Stimulated activated naive CD8-positive, alpha-beta T cell treated with anti-CD3 and anti-CD28 coated beads, Interleukin-15, Interleukin-2, amounts not matched to agents 100 ng/mL and 50 ng/mL, for 24 hours (primary cell): Measurements from ENCODE around the gene NINJ1.
"Not testable (repeated sequence)": the region's sequence is repeated elsewhere in the genome, so short reads cannot be mapped to it uniquely, and the experiment has no call there.

Source experiments
- H3K27ac Mint-ChIP-seq: one replicate; pipeline ENCODE4 v1.8.0; 2021; ENCODE audit warnings: mild to moderate bottlenecking, mixed read lengths
- H3K27me3 Mint-ChIP-seq: one replicate; pipeline ENCODE4 v1.8.0; 2021; ENCODE audit warnings: mixed read lengths
- H3K36me3 Mint-ChIP-seq: one replicate; pipeline ENCODE4 v1.8.0; 2021; ENCODE audit warnings: low read depth, mixed read lengths
- H3K4me1 Mint-ChIP-seq: one replicate; pipeline ENCODE4 v1.8.0; 2021; ENCODE audit warnings: low read depth, mixed read lengths
- H3K4me3 Mint-ChIP-seq: one replicate; pipeline ENCODE4 v1.8.0; 2021; ENCODE audit warnings: mild to moderate bottlenecking, mixed read lengths
- H3K9me3 Mint-ChIP-seq: one replicate; pipeline ENCODE4 v1.8.0; 2021; ENCODE audit warnings: mixed read lengths

NINJ1 gene

GRCh38 chr9:93111001-93111370 is 23.1 kb downstream of the NINJ1 start:
- Mint-ChIP-seq H3K27me3 (no peaks in the 10 kb centered on the region), H3K36me3 (peaks cover 10% of the 10 kb centered on the region), H3K9me3 (peaks cover 1% of the 10 kb centered on the region), H3K27ac (peak overlapping the region; percentile 29), H3K4me1 (peaks cover 49% of the 10 kb centered on the region), H3K4me3 (no peak overlapping the region)

- H3K9me3 Mint-ChIP-seq = peaks cover 6% of the 10 kb centered on the region
- no peak overlapping the region for H3K4me3 Mint-ChIP-seq
- H3K36me3 Mint-ChIP-seq = peaks cover 16% of the 10 kb centered on the region
- H3K27me3 Mint-ChIP-seq = no peaks in the 10 kb centered on the region
- H3K4me1 Mint-ChIP-seq = peaks cover 55% of the 10 kb centered on the region
- no peak overlapping the region for H3K27ac Mint-ChIP-seq
These were observed 23.7 kb downstream of the NINJ1 start for GRCh38 chr9:93110311-93110855.

- H3K4me1 Mint-ChIP-seq = peaks cover 64% of the 10 kb centered on the region
- H3K36me3 Mint-ChIP-seq = peaks cover 32% of the 10 kb centered on the region
- H3K4me3 Mint-ChIP-seq = no peak overlapping the region
- H3K27me3 Mint-ChIP-seq = no peaks in the 10 kb centered on the region
- no peak overlapping the region for H3K27ac Mint-ChIP-seq
- peaks cover 9% of the 10 kb centered on the region for H3K9me3 Mint-ChIP-seq
These were observed 25.6 kb downstream of the NINJ1 start for GRCh38 chr9:93108291-93109041.

GRCh38 chr9:93107825-93108161 is 26.3 kb downstream of the NINJ1 start:
- peaks cover 10% of the 10 kb centered on the region for H3K9me3 Mint-ChIP-seq
- peaks cover 34% of the 10 kb centered on the region for H3K36me3 Mint-ChIP-seq
- H3K27ac Mint-ChIP-seq = no peak overlapping the region
- no peaks in the 10 kb centered on the region for H3K27me3 Mint-ChIP-seq
- H3K4me3 Mint-ChIP-seq = no peak overlapping the region
- H3K4me1 Mint-ChIP-seq = peaks cover 71% of the 10 kb centered on the region

GRCh38 chr9:93107151-93107824 is 26.8 kb downstream of the NINJ1 start:
- Mint-ChIP-seq H3K4me3 (no peak overlapping the region), H3K27ac (no peak overlapping the region)

GRCh38 chr9:93105620-93106019 is 28.4 kb downstream of the NINJ1 start:
- Mint-ChIP-seq H3K27ac (peak overlapping the region; percentile 59), H3K27me3 (no peaks in the 10 kb centered on the region), H3K4me1 (peaks cover 78% of the 10 kb centered on the region), H3K4me3 (no peak overlapping the region), H3K9me3 (peaks cover 10% of the 10 kb centered on the region), H3K36me3 (peaks cover 32% of the 10 kb centered on the region)

More at GRCh38 chr9:93107151-93107824, 26.8 kb downstream of the NINJ1 start:
- H3K4me1 Mint-ChIP-seq = peaks cover 76% of the 10 kb centered on the region
- peaks cover 34% of the 10 kb centered on the region for H3K36me3 Mint-ChIP-seq
- no peaks in the 10 kb centered on the region for H3K27me3 Mint-ChIP-seq
- peaks cover 10% of the 10 kb centered on the region for H3K9me3 Mint-ChIP-seq

- H3K36me3 Mint-ChIP-seq = peaks cover 30% of the 10 kb centered on the region
- not testable (repeated sequence) for H3K27ac Mint-ChIP-seq, H3K4me3 Mint-ChIP-seq, H3K9me3 Mint-ChIP-seq, H3K27me3 Mint-ChIP-seq
- H3K4me1 Mint-ChIP-seq = peaks cover 79% of the 10 kb centered on the region
These were observed 33.0 kb downstream of the NINJ1 start for GRCh38 chr9:93101086-93101485.

GRCh38 chr9:93100276-93100636 is 33.8 kb downstream of the NINJ1 start:
- no peak overlapping the region for H3K4me3 Mint-ChIP-seq
- H3K36me3 Mint-ChIP-seq = peaks cover 24% of the 10 kb centered on the region
- peaks cover 72% of the 10 kb centered on the region for H3K4me1 Mint-ChIP-seq
- no peaks in the 10 kb centered on the region for H3K27me3 Mint-ChIP-seq
- no peak overlapping the region for H3K27ac Mint-ChIP-seq
- peaks cover 3% of the 10 kb centered on the region for H3K9me3 Mint-ChIP-seq

GRCh38 chr9:93099551-93100275 is 34.3 kb downstream of the NINJ1 start:
- peaks cover 3% of the 10 kb centered on the region for H3K9me3 Mint-ChIP-seq
- H3K36me3 Mint-ChIP-seq = peaks cover 20% of the 10 kb centered on the region
- H3K4me3 Mint-ChIP-seq = peak overlapping the region; percentile 30
- peaks cover 72% of the 10 kb centered on the region for H3K4me1 Mint-ChIP-seq
- peak overlapping the region; percentile 9 for H3K27ac Mint-ChIP-seq
- H3K27me3 Mint-ChIP-seq = no peaks in the 10 kb centered on the region

GRCh38 chr9:93098236-93098946 is 35.7 kb downstream of the NINJ1 start:
- peaks cover 8% of the 10 kb centered on the region for H3K36me3 Mint-ChIP-seq
- H3K4me3 Mint-ChIP-seq = peak overlapping the region; percentile 89
- H3K9me3 Mint-ChIP-seq = peaks cover under 1% of the 10 kb centered on the region
- H3K27ac Mint-ChIP-seq = peak overlapping the region; percentile 57
- H3K27me3 Mint-ChIP-seq = no peaks in the 10 kb centered on the region
- H3K4me1 Mint-ChIP-seq = peaks cover 76% of the 10 kb centered on the region

GRCh38 chr9:93097511-93098201 is 36.4 kb downstream of the NINJ1 start:
- Mint-ChIP-seq H3K4me1 (peaks cover 76% of the 10 kb centered on the region), H3K27me3 (no peaks in the 10 kb centered on the region), H3K4me3 (peak overlapping the region; percentile 89), H3K36me3 (peaks cover 6% of the 10 kb centered on the region), H3K27ac (peak overlapping the region; percentile 57), H3K9me3 (no peaks in the 10 kb centered on the region)

GRCh38 chr9:93096811-93097382 is 37.2 kb downstream of the NINJ1 start:
- Mint-ChIP-seq H3K27me3 (no peaks in the 10 kb centered on the region), H3K9me3 (peaks cover 4% of the 10 kb centered on the region), H3K4me3 (peak overlapping the region; percentile 89), H3K4me1 (peaks cover 77% of the 10 kb centered on the region), H3K27ac (peak overlapping the region; percentile 52), H3K36me3 (peaks cover 6% of the 10 kb centered on the region)

- H3K4me3 Mint-ChIP-seq = peak within 1 kb of the TSS; percentile 89
These were observed 37.8 kb downstream of the NINJ1 start, which contains the start of gene CARD19 for GRCh38 chr9:93096131-93096802. Gene CARD19 (plus strand): TSS chr9:93096217. CDS start chr9:93096346, 129 bp downstream.

More at GRCh38 chr9:93096131-93096802, 37.8 kb downstream of the NINJ1 start, which contains the start of gene CARD19:
- Mint-ChIP-seq H3K36me3 (peaks cover 8% of the 10 kb centered on the region), H3K27me3 (no peaks in the 10 kb centered on the region), H3K9me3 (peaks cover 8% of the 10 kb centered on the region), H3K27ac (peak within 1 kb of the TSS; percentile 98), H3K4me1 (peaks cover 79% of the 10 kb centered on the region)
